ENCODE data around the gene OLFML1.

- no peak for TF ChIP-seq CTCF (IDR thresholded peaks at IDR 0.05)
- TF ChIP-seq POLR2AphosphoS5 (IDR thresholded peaks at IDR 0.05), result no peak
Measured at GRCh38 chr11:7525424-7525823, 40.1 kb downstream of the OLFML1 start.

All from breast epithelium (tissue), 3 donors.